AG04450 (cell line): Measurements from ENCODE around the gene ANKRD40. TPM values are rescaled to one million over a fixed set of nuclear protein-coding genes. Genes with fewer than 3 reads are reported as not detected.

Experiments
- CTCF ChIA-PET: fragments of 300-600, 350-600 bp; formaldehyde crosslinking; extraction: SDS; loops from one replicate; lab custom pipeline; 2022; ENCODE audit warnings: antibody characterized with exemption, inconsistent platforms; lab: Charles Lee
- POLR2A ChIA-PET: fragments of 350-600 bp; formaldehyde crosslinking; extraction: SDS; loops from one replicate; lab custom pipeline; 2021; ENCODE audit warnings: antibody characterized with exemption, inconsistent platforms; lab: Yijun Ruan, JAX
- DNase-seq: peaks from one replicate; pipeline ENCODE4 v3.0.0-alpha.2; 2011; ENCODE audit warnings: low read depth, low spot score
- H3K27ac ChIP-seq: one replicate; pipeline ENCODE4 v1.5.1; 2012; ENCODE audit warnings: low read depth, low read length, control low read depth
- H3K27me3 ChIP-seq: one replicate; pipeline ENCODE4 v1.6.0; 2012; ENCODE audit warnings: low read length; ENCODE audit not compliant: control insufficient read depth, insufficient read depth
- H3K4me3 ChIP-seq: 2 replicates; pipeline ENCODE4 v1.5.1; 2011; ENCODE audit warnings: mild to moderate bottlenecking, low read depth, low read length, control low read depth
- H3K9me3 ChIP-seq: 2 replicates; pipeline ENCODE4 v1.5.1; 2012; ENCODE audit warnings: low read length; ENCODE audit not compliant: control insufficient read depth, insufficient read depth
- CTCF ChIP-seq: IDR thresholded peaks from 2 replicates; pipeline ENCODE4 v1.5.1; 2011; ENCODE audit warnings: low read depth, low read length, control low read depth, inconsistent platforms
- polyA plus RNA-seq: library from polyadenylated mRNA; depleted of rRNA; stranded (reverse); fragments of >200 nt; gene quantifications from 2 replicates; pipeline ENCODE4 v1.2.3, GENCODE V29; 2011

ANKRD40 gene
- polyA plus RNA-seq, 1 experiment, result 39.8 TPM

- Histone ChIP-seq H3K27ac (no peak overlapping the region), H3K27me3 (no peaks in the 10 kb centered on the region), H3K9me3 (no peaks in the 10 kb centered on the region; the same call in 1 of the 2 replicates), H3K4me3 (no peak overlapping the region)
- TF ChIP-seq CTCF, result no peak
- POLR2A ChIA-PET, result no interaction called here
- DNase-seq, result no peak
- CTCF ChIA-PET, result interaction anchor here (0.5 kb wide), 1 partner anchor 73 kb away, joined by 4 read pairs; no protein-coding TSS in a partner anchor
Measured at GRCh38 chr17:50657627-50658026, 50.1 kb downstream of the ANKRD40 start.

GRCh38 chr17:50657054-50657453, 50.7 kb downstream of the ANKRD40 start:
- ChIA-PET POLR2A (no interaction called here), CTCF (no interaction called here)
- Histone ChIP-seq H3K27ac (no peak overlapping the region), H3K4me3 (no peak overlapping the region), H3K9me3 (no peaks in the 10 kb centered on the region; the same call in 1 of the 2 replicates), H3K27me3 (no peaks in the 10 kb centered on the region)
- no peak for DNase-seq
- no peak for TF ChIP-seq CTCF

GRCh38 chr17:50656509-50656908, 51.2 kb downstream of the ANKRD40 start:
- H3K9me3 ChIP-seq, result no peaks in the 10 kb centered on the region; the same call in 1 of the 2 replicates
- no peaks in the 10 kb centered on the region for H3K27me3 ChIP-seq
- no peak for DNase-seq
- H3K27ac ChIP-seq, result no peak overlapping the region
- no peak overlapping the region for H3K4me3 ChIP-seq
- ChIA-PET CTCF (no interaction called here), POLR2A (interaction anchor here (0.5 kb wide), 1 partner anchor 15 kb away, joined by 5 read pairs; no protein-coding TSS in a partner anchor)
- TF ChIP-seq CTCF, result no peak

GRCh38 chr17:50653738-50654137, 54.0 kb downstream of the ANKRD40 start:
- no peaks in the 10 kb centered on the region for H3K27me3 ChIP-seq
- ChIA-PET POLR2A (interaction anchor here (0.6 kb wide), 1 partner anchor 42 kb away, joined by 6 read pairs; no protein-coding TSS in a partner anchor), CTCF (interaction anchor here (0.7 to 1.6 kb wide), 2 partner anchors 9 to 103 kb away, joined by 5 read pairs; no protein-coding TSS in a partner anchor)
- H3K27ac ChIP-seq, result no peak overlapping the region
- no peak for DNase-seq
- TF ChIP-seq CTCF, result no peak
- peaks cover 5% of the 10 kb centered on the region for H3K9me3 ChIP-seq
- no peak overlapping the region for H3K4me3 ChIP-seq

GRCh38 chr17:50651661-50652060, 56.1 kb downstream of the ANKRD40 start:
- no peak for TF ChIP-seq CTCF
- CTCF ChIA-PET, result interaction anchor here (0.9 to 1.8 kb wide), 5 partner anchors 9 to 101 kb away, joined by 3 to 6 read pairs (median 3); no protein-coding TSS in a partner anchor
- H3K9me3 ChIP-seq, result peaks cover 8% of the 10 kb centered on the region
- H3K4me3 ChIP-seq, result no peak overlapping the region
- H3K27ac ChIP-seq, result no peak overlapping the region
- POLR2A ChIA-PET, result no interaction called here
- no peak for DNase-seq
- H3K27me3 ChIP-seq, result no peaks in the 10 kb centered on the region
